Measurements from ENCODE around the gene UBL4B.
"Not testable (repeated sequence)": the region's sequence is repeated elsewhere in the genome, so short reads cannot be mapped to it uniquely, and the experiment has no call there.

The UBL4B gene

GRCh38 chr1:110112143-110112542 lies at the start of gene UBL4B:
Gene UBL4B, plus strand, starts transcription at chr1:110112443. Its CDS starts 92 bp downstream, at chr1:110112535.
- no peak for DNase-seq

- DNase-seq = no peak
Measured at GRCh38 chr1:110062612-110063011, 49.6 kb upstream of the UBL4B start.

GRCh38 chr1:110063781-110064180 lies 48.5 kb upstream of the UBL4B start:
- DNase-seq = no peak

GRCh38 chr1:110064576-110065337 lies 47.5 kb upstream of the UBL4B start:
- no peak for DNase-seq

GRCh38 chr1:110065841-110066240 lies 46.4 kb upstream of the UBL4B start:
- DNase-seq = no peak

- no peak for DNase-seq
Measured at GRCh38 chr1:110067479-110067892, 44.8 kb upstream of the UBL4B start.

GRCh38 chr1:110067893-110068645 lies 44.2 kb upstream of the UBL4B start:
- peak; percentile 24 for DNase-seq

- peak; percentile 67 for DNase-seq
Measured at GRCh38 chr1:110068646-110069403, 43.4 kb upstream of the UBL4B start.

GRCh38 chr1:110069404-110070281 lies 42.6 kb upstream of the UBL4B start:
- DNase-seq = no peak

- no peak for DNase-seq
Measured at GRCh38 chr1:110070282-110070669, 42.0 kb upstream of the UBL4B start.

GRCh38 chr1:110070671-110071242 lies 41.5 kb upstream of the UBL4B start, which contains the start of gene ALX3:
Gene ALX3, minus strand, starts transcription at chr1:110070672. Its CDS starts 60 bp downstream, at chr1:110070612.
- no peak for DNase-seq

- peak; percentile 11 for DNase-seq
Measured at GRCh38 chr1:110074166-110074565, 38.1 kb upstream of the UBL4B start.

GRCh38 chr1:110076789-110077500 lies 35.3 kb upstream of the UBL4B start:
- DNase-seq = no peak

GRCh38 chr1:110079995-110080394 lies 32.2 kb upstream of the UBL4B start:
- not testable (repeated sequence) for DNase-seq

- DNase-seq = no peak
Measured at GRCh38 chr1:110081061-110081460, 31.2 kb upstream of the UBL4B start.

GRCh38 chr1:110082477-110082876 lies 29.8 kb upstream of the UBL4B start:
- DNase-seq = no peak

GRCh38 chr1:110083061-110083865 lies 29.0 kb upstream of the UBL4B start:
- no peak for DNase-seq

- no peak for DNase-seq
Measured at GRCh38 chr1:110083866-110084226, 28.4 kb upstream of the UBL4B start.

GRCh38 chr1:110084227-110085078 lies 27.8 kb upstream of the UBL4B start:
- DNase-seq = peak; percentile 51

Data from MV-4-11 (cell line).